IPS DF 6.9 (cell line): ENCODE data around the gene ADARB1.
"Not testable (repeated sequence)": the region's sequence is repeated elsewhere in the genome, so short reads cannot be mapped to it uniquely, and the experiment has no call there.

Experiments used
- DNase-seq: peaks from one replicate; pipeline ENCODE4 v3.0.0-alpha.2; 2013; ENCODE audit warnings: low read depth, low spot score
- H3K27ac ChIP-seq: one replicate; pipeline ENCODE4 v1.5.1; 2013; ENCODE audit warnings: low read length, control low read depth
- H3K27me3 ChIP-seq: 2 replicates; pipeline ENCODE4 v1.6.1; 2013; ENCODE audit warnings: mild to moderate bottlenecking, low read length; ENCODE audit not compliant: control insufficient read depth, insufficient read depth
- H3K36me3 ChIP-seq: 2 replicates; pipeline ENCODE4 v1.6.1; 2013; ENCODE audit warnings: low read length; ENCODE audit not compliant: control insufficient read depth, insufficient read depth
- H3K4me1 ChIP-seq: 2 replicates; pipeline ENCODE4 v1.6.1; 2013; ENCODE audit warnings: low read length; ENCODE audit not compliant: control insufficient read depth, insufficient read depth
- H3K4me3 ChIP-seq: 2 replicates; pipeline ENCODE4 v1.5.1; 2013; ENCODE audit warnings: mild to moderate bottlenecking, low read length
- H3K9me3 ChIP-seq: 2 replicates; pipeline ENCODE4 v1.6.1; 2013; ENCODE audit warnings: low read length, inconsistent platforms; ENCODE audit not compliant: control insufficient read depth, insufficient read depth
- WGBS: extraction: QIAGEN DNeasy Blood & Tissue Kit; methylation state at CpG from one replicate; pipeline ENCODE4 v1.1.7; 2013; ENCODE audit warnings: mixed read lengths, missing lambda C conversion rate; ENCODE audit not compliant: insufficient read length, insufficient coverage; 5-methylcytosine and 5-hydroxymethylcytosine counted together

Gene ADARB1, protein sequence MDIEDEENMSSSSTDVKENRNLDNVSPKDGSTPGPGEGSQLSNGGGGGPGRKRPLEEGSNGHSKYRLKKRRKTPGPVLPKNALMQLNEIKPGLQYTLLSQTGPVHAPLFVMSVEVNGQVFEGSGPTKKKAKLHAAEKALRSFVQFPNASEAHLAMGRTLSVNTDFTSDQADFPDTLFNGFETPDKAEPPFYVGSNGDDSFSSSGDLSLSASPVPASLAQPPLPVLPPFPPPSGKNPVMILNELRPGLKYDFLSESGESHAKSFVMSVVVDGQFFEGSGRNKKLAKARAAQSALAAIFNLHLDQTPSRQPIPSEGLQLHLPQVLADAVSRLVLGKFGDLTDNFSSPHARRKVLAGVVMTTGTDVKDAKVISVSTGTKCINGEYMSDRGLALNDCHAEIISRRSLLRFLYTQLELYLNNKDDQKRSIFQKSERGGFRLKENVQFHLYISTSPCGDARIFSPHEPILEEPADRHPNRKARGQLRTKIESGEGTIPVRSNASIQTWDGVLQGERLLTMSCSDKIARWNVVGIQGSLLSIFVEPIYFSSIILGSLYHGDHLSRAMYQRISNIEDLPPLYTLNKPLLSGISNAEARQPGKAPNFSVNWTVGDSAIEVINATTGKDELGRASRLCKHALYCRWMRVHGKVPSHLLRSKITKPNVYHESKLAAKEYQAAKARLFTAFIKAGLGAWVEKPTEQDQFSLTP

GRCh38 chr21:45074048-45074817, at the start of gene ADARB1:
ADARB1 (plus strand) TSS chr21:45074580; CDS start chr21:45171657, 97,077 bp downstream.
- no peaks in the 10 kb centered on the region for H3K9me3 ChIP-seq
- no peak within 1 kb of the TSS for H3K27ac ChIP-seq
- no peaks in the 10 kb centered on the region; the same call in 1 of the 2 replicates for H3K36me3 ChIP-seq
- WGBS, result no CpG with 5 or more reads among the region's 132 CpGs
- H3K4me1 ChIP-seq, result no peaks in the 10 kb centered on the region; the same call in 1 of the 2 replicates
- H3K27me3 ChIP-seq, result peaks cover 8% of the 10 kb centered on the region; the same call in 1 of the 2 replicates
- H3K4me3 ChIP-seq, result peak within 1 kb of the TSS; percentile 85
- no peak for DNase-seq

DNA sequence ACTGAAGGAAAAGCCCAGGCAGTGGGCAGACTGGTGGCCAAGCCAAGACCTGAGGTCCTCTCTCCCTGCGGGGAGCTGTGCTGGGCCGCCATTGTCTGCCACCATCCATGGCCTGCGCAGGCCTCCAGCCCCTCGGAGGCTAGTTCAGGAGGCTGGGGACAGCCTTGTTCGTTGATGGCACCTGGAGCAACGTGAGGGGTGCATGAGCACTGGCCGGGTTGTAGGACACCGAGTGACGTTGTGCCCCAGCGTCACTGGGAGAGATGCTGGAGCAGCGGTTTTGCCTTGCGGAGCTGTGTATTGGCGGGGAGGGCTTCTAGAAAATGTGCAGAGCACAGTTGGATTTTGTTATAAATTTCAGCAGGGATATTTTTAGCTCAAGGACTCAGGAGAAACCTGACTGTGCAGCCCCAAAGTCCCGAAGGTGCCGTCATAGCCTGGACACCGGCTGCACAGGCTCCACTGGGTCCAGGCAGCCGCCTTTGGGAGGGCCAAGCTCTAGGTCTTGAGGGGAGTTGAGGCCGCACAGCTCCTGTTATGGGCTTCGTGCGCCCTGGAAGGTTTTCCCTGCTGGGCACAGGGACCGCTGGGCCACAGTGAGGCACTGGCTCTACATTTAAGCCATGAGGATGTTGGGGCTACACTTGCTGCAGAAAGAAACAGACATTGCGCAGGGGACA, 48.2 kb upstream of the ADARB1 start:
- H3K4me3 ChIP-seq, result no peak overlapping the region
- H3K9me3 ChIP-seq, result no peaks in the 10 kb centered on the region
- H3K27ac ChIP-seq, result no peak overlapping the region
- H3K27me3 ChIP-seq, result no peaks in the 10 kb centered on the region
- DNase-seq, result no peak
- H3K4me1 ChIP-seq, result peaks cover 5% of the 10 kb centered on the region
- no peaks in the 10 kb centered on the region for H3K36me3 ChIP-seq
- no CpG with 5 or more reads among the region's 22 CpGs for WGBS

GRCh38 chr21:45026826-45027225, 47.6 kb upstream of the ADARB1 start:
- DNase-seq, result no peak
- H3K4me3 ChIP-seq, result no peak overlapping the region
- no peak overlapping the region for H3K27ac ChIP-seq
- no peaks in the 10 kb centered on the region for H3K9me3 ChIP-seq
- no peaks in the 10 kb centered on the region for H3K27me3 ChIP-seq
- peaks cover 5% of the 10 kb centered on the region for H3K4me1 ChIP-seq
- no CpG with 5 or more reads among the region's 12 CpGs for WGBS
- H3K36me3 ChIP-seq, result no peaks in the 10 kb centered on the region

DNA sequence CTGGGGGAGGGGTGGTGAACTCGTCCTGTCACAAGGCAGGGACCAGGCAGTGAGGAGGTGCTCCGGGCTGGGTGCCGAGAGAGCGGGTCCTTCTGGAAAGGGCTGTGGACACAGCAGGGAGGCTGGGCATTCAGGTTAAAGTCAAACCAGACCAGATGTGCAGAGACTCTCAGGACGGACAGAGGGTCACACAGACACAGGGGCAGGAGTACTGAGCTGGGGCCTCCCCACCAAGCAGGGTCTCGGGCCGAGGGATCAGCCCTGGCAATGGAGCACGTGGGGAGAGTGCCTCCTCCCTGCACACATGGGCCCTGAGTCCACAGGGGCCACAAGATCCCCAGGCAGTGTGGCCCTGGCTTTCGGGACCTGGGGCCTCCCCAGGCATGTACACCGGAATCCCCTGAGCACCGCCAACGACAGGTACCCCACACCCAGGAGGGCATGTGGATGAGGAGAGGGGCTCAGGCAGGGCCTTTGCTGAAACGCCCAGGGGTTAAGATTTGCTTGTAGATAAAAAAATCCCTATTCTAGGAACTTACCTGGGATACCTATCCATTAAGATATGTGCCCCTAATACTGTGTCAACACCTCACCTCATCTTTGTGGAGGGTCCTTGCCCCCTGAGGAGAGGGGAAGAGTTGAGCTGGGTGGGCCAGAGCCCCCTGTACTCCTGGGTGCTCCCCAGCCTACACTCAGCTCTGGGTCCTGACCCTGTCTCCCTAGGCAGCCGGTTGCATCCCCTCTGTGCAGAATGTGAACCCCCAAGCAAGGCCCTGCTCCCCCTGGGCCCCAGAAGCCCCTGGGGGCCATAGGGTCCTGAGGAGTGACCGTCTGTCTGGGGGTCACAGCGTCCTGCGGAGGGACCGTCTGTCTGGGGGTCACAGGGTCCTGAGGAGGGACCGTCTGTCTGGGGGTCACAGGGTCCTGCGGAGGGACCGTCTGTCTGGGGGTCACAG, 46.9 kb upstream of the ADARB1 start:
- Histone ChIP-seq H3K4me3 (no peak overlapping the region), H3K4me1 (peaks cover 5% of the 10 kb centered on the region), H3K27me3 (no peaks in the 10 kb centered on the region), H3K36me3 (no peaks in the 10 kb centered on the region), H3K9me3 (no peaks in the 10 kb centered on the region), H3K27ac (no peak overlapping the region)
- no peak for DNase-seq
- no CpG with 5 or more reads among the region's 21 CpGs for WGBS

- not testable (repeated sequence) for H3K36me3 ChIP-seq, H3K27ac ChIP-seq, H3K4me1 ChIP-seq, H3K9me3 ChIP-seq, DNase-seq, H3K4me3 ChIP-seq, H3K27me3 ChIP-seq
- no CpG with 5 or more reads among the region's 12 CpGs for WGBS
Observed at GRCh38 chr21:45028645-45029044, 45.7 kb upstream of the ADARB1 start.

DNA sequence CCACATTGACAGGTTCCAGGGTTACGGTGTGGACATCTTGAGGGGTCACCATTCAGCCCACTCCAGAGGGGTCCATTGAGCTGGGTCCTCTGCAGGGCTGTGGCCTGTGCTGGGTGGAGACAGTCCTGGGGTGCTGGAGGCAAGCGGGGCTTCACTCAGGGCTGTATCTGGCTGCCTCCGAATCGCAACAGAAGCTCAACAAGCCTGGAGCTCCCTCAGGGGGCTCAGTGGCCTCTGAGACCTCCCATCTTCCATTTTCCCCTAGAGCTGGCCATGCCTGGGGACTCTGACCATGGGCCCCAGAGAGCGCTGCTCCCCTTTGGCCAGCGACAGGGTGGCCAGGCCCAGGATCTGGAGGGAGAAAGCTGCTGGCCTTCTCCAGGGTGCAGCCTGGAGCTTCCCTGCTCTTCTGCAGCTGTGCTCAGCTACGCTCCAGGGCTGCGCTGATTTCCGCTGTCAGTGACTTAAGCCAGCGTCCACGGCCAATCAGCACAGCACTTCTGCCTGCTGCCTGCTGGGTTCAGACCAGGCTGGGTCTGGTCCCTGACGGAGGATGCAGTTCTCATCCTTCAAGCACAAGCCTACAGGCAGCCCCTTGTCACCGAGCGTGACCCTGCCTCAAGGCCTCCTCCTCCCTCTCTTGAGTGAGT, 45.0 kb upstream of the ADARB1 start:
- Histone ChIP-seq H3K36me3 (no peaks in the 10 kb centered on the region), H3K4me3 (no peak overlapping the region)

GRCh38 chr21:45029948-45030681, 44.3 kb upstream of the ADARB1 start:
- H3K4me1 ChIP-seq, result peaks cover 5% of the 10 kb centered on the region
- H3K27ac ChIP-seq, result no peak overlapping the region
- DNase-seq, result no peak
- H3K27me3 ChIP-seq, result no peaks in the 10 kb centered on the region
- H3K36me3 ChIP-seq, result no peaks in the 10 kb centered on the region
- H3K9me3 ChIP-seq, result no peaks in the 10 kb centered on the region
- no CpG with 5 or more reads among the region's 26 CpGs for WGBS
- H3K4me3 ChIP-seq, result no peak overlapping the region

More for the DNA sequence above, 45.0 kb upstream of the ADARB1 start:
- peaks cover 5% of the 10 kb centered on the region for H3K4me1 ChIP-seq
- H3K9me3 ChIP-seq, result no peaks in the 10 kb centered on the region
- H3K27me3 ChIP-seq, result no peaks in the 10 kb centered on the region
- WGBS, result no CpG with 5 or more reads among the region's 14 CpGs
- DNase-seq, result no peak
- no peak overlapping the region for H3K27ac ChIP-seq

DNA sequence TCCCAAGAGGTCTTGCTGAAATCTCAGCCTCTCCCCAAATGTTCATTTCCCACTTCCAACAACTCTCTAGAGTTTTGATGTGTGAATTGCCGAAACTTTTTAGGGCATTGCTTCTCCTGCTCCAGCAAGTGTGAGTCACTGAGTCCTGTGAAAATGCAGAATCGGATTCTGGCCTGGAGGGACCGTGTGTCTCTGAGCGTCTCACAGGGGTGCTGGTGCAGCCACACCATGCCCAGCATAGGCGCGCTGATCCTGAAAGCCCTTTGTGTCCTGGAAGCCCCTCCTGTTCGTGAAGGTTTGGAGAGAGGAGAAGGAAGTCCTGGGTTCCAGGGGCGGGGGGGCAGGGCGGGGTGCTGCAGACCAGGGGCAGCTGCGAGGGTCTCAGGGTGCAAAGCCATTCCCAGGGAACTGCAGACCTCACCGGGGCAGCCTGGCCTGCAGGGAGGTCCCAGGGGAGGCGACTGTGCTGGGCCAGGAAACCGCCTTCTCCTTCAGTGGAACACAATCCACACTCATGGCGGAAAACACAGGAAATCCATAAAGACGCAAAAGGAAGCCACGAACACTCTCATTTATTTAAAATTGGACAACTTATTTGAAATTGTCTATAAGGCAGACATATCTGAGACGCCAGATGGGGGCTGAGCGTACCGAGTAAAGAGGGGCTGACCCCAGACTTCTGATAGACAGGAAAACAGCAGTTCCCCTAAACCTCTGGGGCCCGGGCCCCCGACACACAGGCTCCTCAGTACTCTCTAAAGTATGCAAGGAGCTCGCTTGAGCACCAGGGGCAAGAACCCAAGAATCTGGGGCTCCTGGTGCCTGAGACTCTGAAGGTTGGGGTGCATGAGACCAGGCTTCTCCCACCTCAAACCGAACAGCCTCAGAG, 43.5 kb upstream of the ADARB1 start:
- Histone ChIP-seq H3K27ac (no peak overlapping the region), H3K4me1 (peaks cover 5% of the 10 kb centered on the region), H3K36me3 (no peaks in the 10 kb centered on the region), H3K4me3 (no peak overlapping the region), H3K9me3 (no peaks in the 10 kb centered on the region), H3K27me3 (no peaks in the 10 kb centered on the region)
- WGBS, result no CpG with 5 or more reads among the region's 23 CpGs
- no peak for DNase-seq
